Peyer's patch (tissue), 4 donors: ENCODE measurements around the gene AQP12B.

Experiments
- POLR2A ChIP-seq, 2 donors: fragments of 450-650 bp; IDR thresholded peaks; one replicate each; pipeline ENCODE4 v1.5.1; 2017; ENCODE audit warnings: antibody characterized with exemption in 2 of 2, mild to moderate bottlenecking in 2 of 2, moderate library complexity in 2 of 2
- TF ChIP-seq, protein P1 (sequence below), 6 experiments: fragments of 450-650 bp in 4 of 6; fragments of 200-600 bp in 2 of 6; sonication (generic) in 1 of 6; IDR thresholded peaks; one replicate each; pipeline ENCODE4 v1.5.1; 2017 to 2019; ENCODE audit warnings: antibody characterized with exemption in 6 of 6, mild to moderate bottlenecking in 3 of 6, moderate library complexity in 1 of 6

DNA sequence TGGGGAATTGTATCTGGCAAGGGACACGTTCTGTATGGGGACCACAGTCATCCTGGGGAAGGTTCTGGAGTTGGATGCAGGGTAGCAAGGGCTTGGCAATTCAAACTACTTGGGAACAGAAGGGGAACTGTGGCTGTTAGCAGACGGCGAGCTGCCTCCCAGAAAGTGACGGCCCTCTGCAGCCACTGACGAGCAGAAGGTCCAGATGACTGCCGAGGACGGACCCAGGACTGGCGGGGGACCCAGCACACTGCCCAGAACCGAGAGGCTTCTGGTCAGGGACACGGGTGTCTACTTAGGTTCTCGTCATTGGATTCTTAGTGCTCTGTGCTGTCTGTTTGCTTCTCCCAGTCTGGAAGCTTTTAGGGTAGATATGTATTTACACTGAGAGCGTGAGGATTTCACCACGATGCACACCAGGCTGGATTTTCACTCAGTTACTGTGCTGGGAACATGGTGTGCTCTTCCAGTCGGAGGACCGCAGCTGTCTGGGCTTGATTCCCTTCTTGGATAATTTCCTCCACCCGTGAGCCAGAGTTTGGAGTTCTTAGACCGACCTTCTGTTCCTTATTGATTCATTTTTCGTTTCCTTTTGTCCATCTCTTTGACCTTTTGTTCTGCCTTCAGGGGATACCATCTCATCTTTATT is 44.0 kb downstream of the AQP12B start:
- TF ChIP-seq, protein P1, sequence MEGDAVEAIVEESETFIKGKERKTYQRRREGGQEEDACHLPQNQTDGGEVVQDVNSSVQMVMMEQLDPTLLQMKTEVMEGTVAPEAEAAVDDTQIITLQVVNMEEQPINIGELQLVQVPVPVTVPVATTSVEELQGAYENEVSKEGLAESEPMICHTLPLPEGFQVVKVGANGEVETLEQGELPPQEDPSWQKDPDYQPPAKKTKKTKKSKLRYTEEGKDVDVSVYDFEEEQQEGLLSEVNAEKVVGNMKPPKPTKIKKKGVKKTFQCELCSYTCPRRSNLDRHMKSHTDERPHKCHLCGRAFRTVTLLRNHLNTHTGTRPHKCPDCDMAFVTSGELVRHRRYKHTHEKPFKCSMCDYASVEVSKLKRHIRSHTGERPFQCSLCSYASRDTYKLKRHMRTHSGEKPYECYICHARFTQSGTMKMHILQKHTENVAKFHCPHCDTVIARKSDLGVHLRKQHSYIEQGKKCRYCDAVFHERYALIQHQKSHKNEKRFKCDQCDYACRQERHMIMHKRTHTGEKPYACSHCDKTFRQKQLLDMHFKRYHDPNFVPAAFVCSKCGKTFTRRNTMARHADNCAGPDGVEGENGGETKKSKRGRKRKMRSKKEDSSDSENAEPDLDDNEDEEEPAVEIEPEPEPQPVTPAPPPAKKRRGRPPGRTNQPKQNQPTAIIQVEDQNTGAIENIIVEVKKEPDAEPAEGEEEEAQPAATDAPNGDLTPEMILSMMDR (IDR thresholded peaks at IDR 0.05), result no peak
- TF ChIP-seq POLR2A (IDR thresholded peaks at IDR 0.05), result no peak
